Measurements from ENCODE around the gene PLOD1.

PLOD1 gene

GRCh38 chr1:12019858-12020509 is 85.5 kb downstream of the PLOD1 start (continued):
- TF ChIP-seq ZBTB6 (tag by site-specific recombination; IDR thresholded peaks at IDR 0.05) (no peak), ZNF18 (tag by site-specific recombination; IDR thresholded peaks at IDR 0.05) (no peak), ZNF529 (tag by site-specific recombination; IDR thresholded peaks at IDR 0.05; ENCODE audit: insufficient replicate concordance) (no peak), ZNF174 (tag by site-specific recombination; IDR thresholded peaks at IDR 0.05) (no peak), ZFP69B (tag by site-specific recombination; IDR thresholded peaks at IDR 0.05) (no peak), ZNF350 (tag by site-specific recombination; IDR thresholded peaks at IDR 0.05) (no peak), SCRT2 (tag by site-specific recombination; IDR thresholded peaks at IDR 0.05) (0 out of 2 replicates have a peak, but pooled peaks have one; percentile 9), PRDM1 (tag by site-specific recombination; IDR thresholded peaks at IDR 0.05) (no peak), ZNF302 (tag by site-specific recombination; IDR thresholded peaks at IDR 0.05; ENCODE audit: low read depth) (no peak), ZNF692 (tag by site-specific recombination; IDR thresholded peaks at IDR 0.05) (no peak), ZBTB21 (tag by site-specific recombination; IDR thresholded peaks at IDR 0.05) (no peak), ZNF449 (tag by site-specific recombination; IDR thresholded peaks at IDR 0.05) (no peak), ZNF391 (tag by site-specific recombination; IDR thresholded peaks at IDR 0.05; ENCODE audit: borderline replicate concordance, low read depth) (no peak), ZSCAN30 (tag by site-specific recombination; IDR thresholded peaks at IDR 0.05) (no peak), ZBTB20 (tag by site-specific recombination; IDR thresholded peaks at IDR 0.05) (peak; percentile 42), GLI2 (tag by site-specific recombination; IDR thresholded peaks at IDR 0.05; ENCODE audit: borderline replicate concordance, low read depth) (no peak), REST (tag by site-specific recombination; IDR thresholded peaks at IDR 0.05) (no peak), ZNF610 (tag by site-specific recombination; IDR thresholded peaks at IDR 0.05; ENCODE audit: borderline replicate concordance) (no peak)
